ENCODE data around the gene OR8B12.

OR8B12 gene

GRCh38 chr11:124535552-124536232, 7.8 kb downstream of the OR8B12 start:
- no peaks in the 10 kb centered on the region for H3K36me3 ChIP-seq (ENCODE audit: low read depth)
- TF ChIP-seq CTCF (IDR thresholded peaks at IDR 0.05; ENCODE audit: poor library complexity, severe bottlenecking), result no peak
- no peak overlapping the region for H3K27ac ChIP-seq (ENCODE audit: poor library complexity, severe bottlenecking)
- no peak overlapping the region for H3K4me3 ChIP-seq (ENCODE audit: severe bottlenecking)
- DNase-seq (ENCODE audit: low spot score), result no peak
- ATAC-seq (ENCODE audit: low read depth), result no peak
- no peaks in the 10 kb centered on the region for H3K27me3 ChIP-seq (ENCODE audit: insufficient read depth, poor library complexity, severe bottlenecking)
- H3K4me1 ChIP-seq (ENCODE audit: insufficient read depth, poor library complexity, severe bottlenecking), result no peaks in the 10 kb centered on the region
- H3K9me3 ChIP-seq (ENCODE audit: severe bottlenecking), result no peaks in the 10 kb centered on the region

- Histone ChIP-seq H3K4me3 (ENCODE audit: severe bottlenecking) (no peak overlapping the region), H3K4me1 (ENCODE audit: insufficient read depth, poor library complexity, severe bottlenecking) (no peaks in the 10 kb centered on the region), H3K9me3 (ENCODE audit: severe bottlenecking) (no peaks in the 10 kb centered on the region), H3K27ac (ENCODE audit: poor library complexity, severe bottlenecking) (no peak overlapping the region), H3K36me3 (ENCODE audit: low read depth) (no peaks in the 10 kb centered on the region), H3K27me3 (ENCODE audit: insufficient read depth, poor library complexity, severe bottlenecking) (no peaks in the 10 kb centered on the region)
- TF ChIP-seq CTCF (IDR thresholded peaks at IDR 0.05; ENCODE audit: poor library complexity, severe bottlenecking), result no peak
- ATAC-seq (ENCODE audit: low read depth) (no peak), DNase-seq (ENCODE audit: low spot score) (no peak)
Measured at GRCh38 chr11:124534051-124534450, 9.4 kb downstream of the OR8B12 start.

GRCh38 chr11:124533626-124534025, 9.8 kb downstream of the OR8B12 start:
- Histone ChIP-seq H3K36me3 (ENCODE audit: low read depth) (no peaks in the 10 kb centered on the region), H3K4me3 (ENCODE audit: severe bottlenecking) (no peak overlapping the region), H3K27ac (ENCODE audit: poor library complexity, severe bottlenecking) (no peak overlapping the region), H3K4me1 (ENCODE audit: insufficient read depth, poor library complexity, severe bottlenecking) (no peaks in the 10 kb centered on the region), H3K9me3 (ENCODE audit: severe bottlenecking) (no peaks in the 10 kb centered on the region), H3K27me3 (ENCODE audit: insufficient read depth, poor library complexity, severe bottlenecking) (no peaks in the 10 kb centered on the region)
- ATAC-seq (ENCODE audit: low read depth) (no peak), DNase-seq (ENCODE audit: low spot score) (no peak)
- no peak for TF ChIP-seq CTCF (IDR thresholded peaks at IDR 0.05; ENCODE audit: poor library complexity, severe bottlenecking)

GRCh38 chr11:124520550-124520854, 23.0 kb downstream of the OR8B12 start:
- Histone ChIP-seq H3K27me3 (ENCODE audit: insufficient read depth, poor library complexity, severe bottlenecking) (peaks cover 2% of the 10 kb centered on the region), H3K4me1 (ENCODE audit: insufficient read depth, poor library complexity, severe bottlenecking) (peaks cover 4% of the 10 kb centered on the region), H3K36me3 (ENCODE audit: low read depth) (no peaks in the 10 kb centered on the region), H3K27ac (ENCODE audit: poor library complexity, severe bottlenecking) (no peak overlapping the region), H3K4me3 (ENCODE audit: severe bottlenecking) (no peak overlapping the region), H3K9me3 (ENCODE audit: severe bottlenecking) (no peaks in the 10 kb centered on the region)
- DNase-seq (ENCODE audit: low spot score) (no peak), ATAC-seq (ENCODE audit: low read depth) (no peak)
- TF ChIP-seq CTCF (IDR thresholded peaks at IDR 0.05; ENCODE audit: poor library complexity, severe bottlenecking), result no peak

- ATAC-seq (ENCODE audit: low read depth), result no peak
- no peaks in the 10 kb centered on the region for H3K36me3 ChIP-seq (ENCODE audit: low read depth)
- peaks cover 2% of the 10 kb centered on the region for H3K4me1 ChIP-seq (ENCODE audit: insufficient read depth, poor library complexity, severe bottlenecking)
- peaks cover 2% of the 10 kb centered on the region for H3K27me3 ChIP-seq (ENCODE audit: insufficient read depth, poor library complexity, severe bottlenecking)
- no peak overlapping the region for H3K4me3 ChIP-seq (ENCODE audit: severe bottlenecking)
- no peaks in the 10 kb centered on the region for H3K9me3 ChIP-seq (ENCODE audit: severe bottlenecking)
- TF ChIP-seq CTCF (IDR thresholded peaks at IDR 0.05; ENCODE audit: poor library complexity, severe bottlenecking), result no peak
- H3K27ac ChIP-seq (ENCODE audit: poor library complexity, severe bottlenecking), result no peak overlapping the region
- DNase-seq (ENCODE audit: low spot score), result no peak
Measured at GRCh38 chr11:124519850-124520549, 23.5 kb downstream of the OR8B12 start.
